HTR-8/SVneo (cell line): ENCODE measurements around the gene FAM53B.

Source experiments
- DNase-seq: peaks from one replicate; pipeline ENCODE4 v3.0.0; 2011; ENCODE audit warnings: low spot score, mixed read lengths; ENCODE audit not compliant: insufficient read length
- FAIRE-seq: peaks from 2 replicates; lab custom pipeline; 2011; peaks lifted over from hg19 to GRCh38; lab: Jason Lieb, UNC

FAM53B gene

GRCh38 chr10:124730790-124731189 lies 13.4 kb downstream of the FAM53B start:
- no peak for DNase-seq
- no peak for FAIRE-seq

- no peak for FAIRE-seq
- no peak for DNase-seq
Observed at GRCh38 chr10:124728830-124729661, 15.1 kb downstream of the FAM53B start.

- no peak for FAIRE-seq
- DNase-seq, result no peak
Observed at GRCh38 chr10:124728071-124728829, 15.9 kb downstream of the FAM53B start.

DNA sequence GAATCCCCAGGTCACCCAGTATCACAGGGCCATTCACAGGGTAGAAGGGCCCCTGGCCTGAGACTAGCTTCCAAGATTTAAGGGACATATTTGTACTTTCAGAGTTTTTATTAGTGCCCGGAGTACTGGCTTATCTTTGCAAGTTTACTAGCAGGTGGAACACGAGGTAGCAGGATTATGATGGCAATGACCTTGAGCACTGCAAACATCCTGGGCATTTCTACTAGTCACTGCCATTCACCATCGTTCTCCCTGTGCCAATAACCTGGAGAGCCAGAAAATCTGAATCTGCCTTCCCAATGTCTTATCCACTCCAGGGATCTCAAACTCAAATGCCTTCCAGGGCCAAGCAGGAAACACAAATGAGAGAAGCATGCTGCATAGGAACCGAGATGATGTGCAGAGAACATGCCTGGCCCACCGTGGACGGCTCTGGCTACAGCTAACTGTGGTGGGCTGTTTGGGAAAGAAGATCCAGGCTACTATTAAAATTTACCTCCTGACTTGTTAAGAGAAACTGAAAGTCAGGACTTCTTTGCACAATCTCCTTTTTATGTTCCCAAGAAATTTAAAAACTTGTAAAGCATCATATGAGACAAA lies 16.7 kb downstream of the FAM53B start:
- DNase-seq, result no peak

GRCh38 chr10:124725791-124726190 lies 18.4 kb downstream of the FAM53B start:
- FAIRE-seq (no peak), DNase-seq (no peak)

More for the DNA sequence above, 16.7 kb downstream of the FAM53B start:
- FAIRE-seq, result no peak

DNA sequence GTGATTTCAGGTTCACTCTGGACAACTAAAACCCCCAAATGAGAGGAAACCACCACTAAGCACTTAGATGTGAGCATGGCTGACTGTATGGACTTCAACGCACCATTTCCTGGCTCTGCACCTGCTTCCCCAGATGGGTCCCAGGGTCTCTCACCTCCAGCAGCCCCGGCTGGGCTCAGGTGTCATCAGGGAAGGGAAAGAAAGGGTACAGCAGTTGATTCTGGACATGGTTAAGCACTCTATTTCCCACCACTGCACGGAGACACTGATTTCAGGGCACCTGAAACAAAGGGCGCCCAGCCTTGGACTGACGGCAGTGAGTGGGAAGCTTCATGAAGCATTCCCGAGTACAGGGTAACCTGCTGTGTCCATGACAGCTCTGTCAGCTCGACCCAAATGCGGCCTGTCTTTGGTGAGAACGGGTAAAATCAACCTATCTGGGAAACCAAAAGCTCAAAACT lies 19.0 kb downstream of the FAM53B start:
- FAIRE-seq (no peak), DNase-seq (no peak)

GRCh38 chr10:124724279-124725027 lies 19.7 kb downstream of the FAM53B start:
- no peak for DNase-seq
- FAIRE-seq, result no peak

DNA sequence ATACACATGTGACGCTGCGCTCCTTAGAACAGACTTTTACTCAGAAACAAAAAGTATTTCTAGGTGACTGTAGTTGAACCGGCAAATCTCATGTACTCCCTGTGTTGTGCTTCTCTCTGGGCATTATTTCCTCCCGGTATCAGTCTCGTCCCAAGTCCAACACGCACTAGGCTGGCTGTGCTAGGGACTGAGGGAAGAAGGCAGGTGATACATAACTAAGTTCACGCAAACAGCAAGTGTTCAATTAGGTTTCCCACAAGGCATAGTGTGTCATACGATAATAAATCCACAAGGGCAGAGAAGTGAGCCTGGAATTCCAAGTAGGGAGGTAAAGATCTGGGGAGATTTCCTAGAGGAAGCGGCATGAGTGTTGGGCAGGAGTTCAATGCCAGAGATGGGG lies 20.4 kb downstream of the FAM53B start:
- no peak for FAIRE-seq
- no peak for DNase-seq

GRCh38 chr10:124722798-124723783 lies 21.1 kb downstream of the FAM53B start:
- no peak for FAIRE-seq
- DNase-seq, result no peak

GRCh38 chr10:124721330-124722045 lies 22.7 kb downstream of the FAM53B start:
- DNase-seq, result no peak
- no peak for FAIRE-seq

- FAIRE-seq, result no peak
- no peak for DNase-seq
Observed at GRCh38 chr10:124719213-124719851, 24.8 kb downstream of the FAM53B start.

GRCh38 chr10:124717911-124718741 lies 26.1 kb downstream of the FAM53B start:
- FAIRE-seq, result no peak
- DNase-seq, result no peak

- no peak for DNase-seq
- FAIRE-seq, result no peak
Observed at GRCh38 chr10:124717041-124717757, 27.0 kb downstream of the FAM53B start.

GRCh38 chr10:124716369-124716768 lies 27.8 kb downstream of the FAM53B start:
- FAIRE-seq, result no peak

GRCh38 chr10:124715439-124715838 lies 28.7 kb downstream of the FAM53B start:
- FAIRE-seq (no peak), DNase-seq (no peak)

More at GRCh38 chr10:124716369-124716768, 27.8 kb downstream of the FAM53B start:
- no peak for DNase-seq

DNA sequence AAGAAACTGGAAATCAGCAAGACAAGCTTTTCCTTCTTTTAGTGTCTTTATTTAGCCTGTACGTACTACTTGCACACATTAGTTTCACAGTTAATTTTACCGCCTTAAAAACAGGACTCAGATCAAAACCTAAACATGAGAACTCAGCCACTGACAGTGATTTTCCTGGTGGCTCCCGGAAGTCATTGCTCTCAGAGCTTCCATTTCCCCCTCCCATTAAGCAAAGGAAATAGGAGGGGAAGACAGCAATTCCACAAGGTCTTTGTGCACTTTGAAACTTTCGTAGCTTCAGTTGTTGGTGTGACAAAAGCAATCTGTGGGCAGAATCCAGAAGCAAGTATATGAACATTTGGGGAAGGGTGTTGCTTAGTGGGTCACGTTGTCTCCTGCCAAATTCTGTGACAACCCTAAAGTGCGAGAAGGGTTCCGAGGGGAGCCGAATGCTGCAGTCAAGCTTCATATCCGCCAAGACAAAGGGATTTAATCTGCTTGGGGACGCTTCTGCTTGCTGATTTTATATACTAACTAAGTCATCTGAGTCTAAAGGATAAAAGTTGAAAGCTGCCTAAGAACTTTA lies 30.4 kb downstream of the FAM53B start:
- FAIRE-seq (no peak), DNase-seq (no peak)
